ENCODE measurements around the gene ATG4A.

GRCh38 chrX:108199041-108199440 lies 107.5 kb downstream of the ATG4A start:
- TF ChIP-seq EZH2phosphoT487 (IDR thresholded peaks at IDR 0.05; ENCODE audit: insufficient read depth, low read depth) (no peak), EZH2 (IDR thresholded peaks at IDR 0.05; ENCODE audit: insufficient read depth, poor library complexity, severe bottlenecking) (no peak)

Data from GM23248 (cell line).